ENCODE results near the gene CLRN3.

The CLRN3 gene

DNA sequence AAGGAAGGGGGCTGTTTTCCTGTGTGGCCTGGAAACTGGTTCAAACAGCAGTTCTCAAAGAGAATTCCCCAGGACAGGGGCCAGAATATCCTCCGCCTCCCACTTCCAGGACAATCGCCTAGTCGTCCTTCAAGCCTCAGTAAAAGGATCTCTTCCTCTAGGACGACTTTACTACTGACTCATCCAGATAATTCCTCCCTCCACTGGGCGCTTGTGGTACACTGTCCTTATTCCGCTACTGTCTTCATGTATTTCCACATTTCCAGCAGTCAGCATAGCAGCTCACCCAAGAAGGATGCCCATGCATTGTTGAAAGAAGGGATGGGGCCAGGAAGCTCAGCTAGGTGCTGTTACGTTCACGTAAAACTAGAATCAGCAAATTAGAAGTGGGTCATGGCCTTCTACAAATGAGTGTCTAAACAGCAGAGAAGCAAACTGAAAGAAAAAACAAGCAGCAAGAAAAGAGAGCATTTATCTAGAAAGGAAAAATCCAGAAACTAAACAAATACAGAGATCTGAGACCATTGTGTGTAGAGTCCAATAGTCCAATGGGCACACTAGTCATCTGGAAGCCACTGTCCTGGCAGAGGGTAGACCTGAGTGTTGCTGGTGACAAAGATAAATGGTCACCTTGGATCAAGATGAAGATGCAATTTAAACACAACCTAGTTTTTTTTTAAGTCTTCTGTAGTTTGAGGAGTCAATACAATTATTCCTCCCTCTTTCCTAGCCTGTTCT is 26.3 kb downstream of the CLRN3 start:
- no peak overlapping the region for H3K4me3 ChIP-seq (ENCODE audit: low read length in 2 of 2)
- no peak overlapping the region for H2BK5ac ChIP-seq (ENCODE audit: low read length)
- no peak overlapping the region for H2AFZ ChIP-seq (ENCODE audit: low read length)
- no peak overlapping the region for H3K4me2 ChIP-seq (ENCODE audit: insufficient read depth, low read length, poor library complexity, severe bottlenecking)
- H2AK5ac ChIP-seq (ENCODE audit: low read depth, low read length) = no peak overlapping the region
- no peak for DNase-seq (ENCODE audit: low spot score)
- no peak overlapping the region for H3K9ac ChIP-seq (ENCODE audit: low read depth, low read length, poor library complexity)
- H2BK120ac ChIP-seq (ENCODE audit: low read depth, low read length) = no peak overlapping the region
- no peak overlapping the region for H3K14ac ChIP-seq (ENCODE audit: low read length)
- no peaks in the 10 kb centered on the region for H3K4me1 ChIP-seq (ENCODE audit: control insufficient read depth in 2 of 2, insufficient read depth in 1 of 2, low read depth in 1 of 2, low read length in 2 of 2)
- H3K27me3 ChIP-seq (ENCODE audit: control insufficient read depth in 3 of 3, insufficient read depth in 3 of 3, low read depth in 1 of 3, low read length in 3 of 3) = no peaks in the 10 kb centered on the region
- no CpG with 5 or more reads among the region's 8 CpGs for WGBS, 2 donors (ENCODE audit: extremely low coverage in 2 of 2, insufficient read length in 2 of 2, insufficient replicate concordance in 1 of 2)
- no peak overlapping the region for H2BK12ac ChIP-seq (ENCODE audit: low read length)
- H3K27ac ChIP-seq (replicated peaks; ENCODE audit: low read length) = no peak overlapping the region
- no peak overlapping the region for H3K4ac ChIP-seq (ENCODE audit: low read length)
- no peak overlapping the region for H3K23ac ChIP-seq (ENCODE audit: low read depth, low read length, poor library complexity)
- H2BK15ac ChIP-seq (ENCODE audit: low read length) = no peak overlapping the region
- no peaks in the 10 kb centered on the region for H3K36me3 ChIP-seq (replicated peaks in 1 of 2; ENCODE audit: control insufficient read depth in 2 of 2, insufficient read depth in 2 of 2, low read length in 2 of 2)
- H4K91ac ChIP-seq (ENCODE audit: low read depth, low read length, poor library complexity) = no peak overlapping the region
- peaks cover 4 to 15% of the 10 kb centered on the region in 2 donors for H3K9me3 ChIP-seq (replicated peaks in 1 of 2; ENCODE audit: control insufficient read depth in 2 of 2, insufficient read depth in 1 of 2, low read depth in 1 of 2, low read length in 2 of 2)
- no peaks in the 10 kb centered on the region for H3K79me1 ChIP-seq (ENCODE audit: low read depth, low read length)
- no peak overlapping the region for H4K8ac ChIP-seq (ENCODE audit: low read depth, low read length)
- H3K18ac ChIP-seq (ENCODE audit: low read length) = no peak overlapping the region

DNA sequence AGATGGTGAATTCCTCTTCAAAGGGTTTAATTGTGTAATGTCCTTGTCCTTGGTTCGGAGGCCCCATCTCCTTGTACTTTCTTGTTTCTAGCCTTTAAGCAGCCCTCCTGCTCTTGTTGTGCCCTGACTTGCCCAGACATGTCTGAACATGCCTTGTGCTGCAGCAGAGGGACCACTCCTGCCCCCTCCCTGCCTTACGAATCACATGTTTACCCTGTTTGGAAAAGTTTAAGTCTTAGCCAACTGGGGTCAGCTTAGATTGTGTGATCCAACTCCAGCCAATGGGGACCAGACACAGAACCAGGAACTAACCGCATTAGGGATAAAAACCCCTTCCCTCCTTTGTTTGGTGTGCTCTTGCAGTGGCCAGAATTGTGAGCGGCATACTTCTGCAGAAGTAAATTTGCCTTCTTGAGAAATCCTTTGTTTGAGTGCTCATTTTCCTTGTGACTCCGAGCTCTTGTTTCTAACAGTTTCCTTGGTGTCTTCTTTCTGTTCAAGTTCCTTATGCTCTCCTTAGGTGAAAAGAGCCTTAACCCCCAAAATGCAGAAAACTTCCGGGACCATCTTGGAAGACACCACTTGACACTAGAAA is 29.4 kb downstream of the CLRN3 start:
- no peaks in the 10 kb centered on the region for H3K36me3 ChIP-seq (replicated peaks in 1 of 2; ENCODE audit: control insufficient read depth in 2 of 2, insufficient read depth in 2 of 2, low read length in 2 of 2)
- H3K4me1 ChIP-seq (ENCODE audit: control insufficient read depth in 2 of 2, insufficient read depth in 1 of 2, low read depth in 1 of 2, low read length in 2 of 2) = no peaks in the 10 kb centered on the region
- no peak overlapping the region for H2BK5ac ChIP-seq (ENCODE audit: low read length)

DNA sequence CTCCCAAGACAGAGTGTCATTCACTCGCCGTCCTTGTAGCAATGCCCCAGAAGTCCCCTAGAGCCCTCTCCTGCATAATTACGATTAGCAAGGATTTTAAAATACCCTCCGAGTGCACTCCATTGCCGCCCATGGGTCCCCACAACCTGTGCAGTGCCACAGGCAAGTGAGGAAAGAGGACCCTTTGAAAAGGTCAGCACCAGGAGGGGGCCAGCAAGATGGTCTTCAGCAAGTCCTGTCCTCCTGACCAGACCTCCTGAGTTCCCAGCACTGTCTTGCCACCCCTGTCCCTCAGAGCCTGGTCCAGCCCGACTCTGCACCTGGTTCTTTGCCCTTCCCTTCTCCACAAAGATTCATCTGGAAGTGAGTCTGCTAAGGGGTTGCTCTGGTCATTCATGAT is 32.1 kb downstream of the CLRN3 start:
- Histone ChIP-seq H4K8ac (ENCODE audit: low read depth, low read length) (no peak overlapping the region), H3K79me1 (ENCODE audit: low read depth, low read length) (no peaks in the 10 kb centered on the region), H3K27ac (replicated peaks; ENCODE audit: low read length) (no peak overlapping the region), H3K36me3 (replicated peaks in 1 of 2; ENCODE audit: control insufficient read depth in 2 of 2, insufficient read depth in 2 of 2, low read length in 2 of 2) (no peaks in the 10 kb centered on the region), H3K9ac (ENCODE audit: low read depth, low read length, poor library complexity) (no peak overlapping the region), H3K4me3 (ENCODE audit: low read length in 2 of 2) (no peak overlapping the region), H2BK120ac (ENCODE audit: low read depth, low read length) (no peak overlapping the region), H2BK12ac (ENCODE audit: low read length) (no peak overlapping the region), H3K4me2 (ENCODE audit: insufficient read depth, low read length, poor library complexity, severe bottlenecking) (no peak overlapping the region), H2BK15ac (ENCODE audit: low read length) (no peak overlapping the region), H3K9me3 (replicated peaks in 1 of 2; ENCODE audit: control insufficient read depth in 2 of 2, insufficient read depth in 1 of 2, low read depth in 1 of 2, low read length in 2 of 2) (peaks cover 7 to 15% of the 10 kb centered on the region in 2 donors), H4K91ac (ENCODE audit: low read depth, low read length, poor library complexity) (no peak overlapping the region), H3K14ac (ENCODE audit: low read length) (no peak overlapping the region), H2AK5ac (ENCODE audit: low read depth, low read length) (no peak overlapping the region), H3K18ac (ENCODE audit: low read length) (peak overlapping the region; percentile 13), H3K27me3 (ENCODE audit: control insufficient read depth in 3 of 3, insufficient read depth in 3 of 3, low read depth in 1 of 3, low read length in 3 of 3) (no peaks in the 10 kb centered on the region), H3K4ac (ENCODE audit: low read length) (no peak overlapping the region), H3K4me1 (ENCODE audit: control insufficient read depth in 2 of 2, insufficient read depth in 1 of 2, low read depth in 1 of 2, low read length in 2 of 2) (no peaks in the 10 kb centered on the region), H3K23ac (ENCODE audit: low read depth, low read length, poor library complexity) (no peak overlapping the region), H2AFZ (ENCODE audit: low read length) (no peak overlapping the region), H2BK5ac (ENCODE audit: low read length) (no peak overlapping the region)
- DNase-seq (ENCODE audit: low spot score) = no peak
- no CpG with 5 or more reads among the region's 6 CpGs for WGBS, 2 donors (ENCODE audit: extremely low coverage in 2 of 2, insufficient read length in 2 of 2, insufficient replicate concordance in 1 of 2)

More for the DNA sequence above, 29.4 kb downstream of the CLRN3 start:
- Histone ChIP-seq H3K9ac (ENCODE audit: low read depth, low read length, poor library complexity) (no peak overlapping the region), H2AFZ (ENCODE audit: low read length) (peak overlapping the region; percentile 45), H3K4me2 (ENCODE audit: insufficient read depth, low read length, poor library complexity, severe bottlenecking) (no peak overlapping the region), H3K79me1 (ENCODE audit: low read depth, low read length) (no peaks in the 10 kb centered on the region), H2AK5ac (ENCODE audit: low read depth, low read length) (no peak overlapping the region), H2BK12ac (ENCODE audit: low read length) (no peak overlapping the region), H2BK15ac (ENCODE audit: low read length) (no peak overlapping the region), H3K23ac (ENCODE audit: low read depth, low read length, poor library complexity) (no peak overlapping the region), H2BK120ac (ENCODE audit: low read depth, low read length) (no peak overlapping the region), H3K4ac (ENCODE audit: low read length) (no peak overlapping the region), H4K8ac (ENCODE audit: low read depth, low read length) (no peak overlapping the region), H3K9me3 (replicated peaks in 1 of 2; ENCODE audit: control insufficient read depth in 2 of 2, insufficient read depth in 1 of 2, low read depth in 1 of 2, low read length in 2 of 2) (peaks cover 5 to 15% of the 10 kb centered on the region in 2 donors), H4K91ac (ENCODE audit: low read depth, low read length, poor library complexity) (no peak overlapping the region), H3K27ac (replicated peaks; ENCODE audit: low read length) (no peak overlapping the region), H3K18ac (ENCODE audit: low read length) (no peak overlapping the region), H3K27me3 (ENCODE audit: control insufficient read depth in 3 of 3, insufficient read depth in 3 of 3, low read depth in 1 of 3, low read length in 3 of 3) (no peaks in the 10 kb centered on the region), H3K14ac (ENCODE audit: low read length) (no peak overlapping the region), H3K4me3 (ENCODE audit: low read length in 2 of 2) (no peak overlapping the region)
- no CpG with 5 or more reads among the region's 6 CpGs for WGBS, 2 donors (ENCODE audit: extremely low coverage in 2 of 2, insufficient read length in 2 of 2, insufficient replicate concordance in 1 of 2)
- no peak for DNase-seq (ENCODE audit: low spot score)

DNA sequence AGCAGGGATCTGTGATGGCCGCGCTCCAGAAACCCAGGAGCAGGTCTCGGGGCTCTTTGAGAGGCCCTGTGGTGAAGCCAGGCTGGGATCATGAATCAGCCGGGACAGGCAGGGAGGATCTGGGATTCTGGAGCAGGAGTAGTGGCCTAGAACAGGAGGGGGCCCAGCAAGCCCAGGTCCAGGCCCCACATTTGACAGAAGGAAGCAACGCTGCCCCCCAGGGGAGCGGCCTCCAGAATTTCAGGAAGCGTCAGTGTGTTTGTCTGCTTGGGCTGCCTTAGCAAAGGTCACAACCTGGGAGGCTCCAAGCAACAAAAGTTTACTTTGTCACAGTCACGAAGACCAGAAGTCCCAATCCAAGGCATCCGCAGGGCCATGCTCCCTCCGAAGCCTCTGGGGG is 36.8 kb downstream of the CLRN3 start:
- Histone ChIP-seq H2BK15ac (ENCODE audit: low read length) (no peak overlapping the region), H2BK12ac (ENCODE audit: low read length) (no peak overlapping the region), H3K9me3 (replicated peaks in 1 of 2; ENCODE audit: control insufficient read depth in 2 of 2, insufficient read depth in 1 of 2, low read depth in 1 of 2, low read length in 2 of 2) (peaks cover 0 to 3% of the 10 kb centered on the region in 2 donors), H3K4me1 (ENCODE audit: control insufficient read depth in 2 of 2, insufficient read depth in 1 of 2, low read depth in 1 of 2, low read length in 2 of 2) (peaks cover 0 to 9% of the 10 kb centered on the region in 2 donors), H3K4ac (ENCODE audit: low read length) (no peak overlapping the region), H2BK5ac (ENCODE audit: low read length) (peak overlapping the region; percentile 31), H3K9ac (ENCODE audit: low read depth, low read length, poor library complexity) (no peak overlapping the region), H3K18ac (ENCODE audit: low read length) (no peak overlapping the region), H2BK120ac (ENCODE audit: low read depth, low read length) (no peak overlapping the region), H3K79me1 (ENCODE audit: low read depth, low read length) (peaks cover 2% of the 10 kb centered on the region), H2AFZ (ENCODE audit: low read length) (no peak overlapping the region), H3K27ac (replicated peaks; ENCODE audit: low read length) (no peak overlapping the region), H3K36me3 (replicated peaks in 1 of 2; ENCODE audit: control insufficient read depth in 2 of 2, insufficient read depth in 2 of 2, low read length in 2 of 2) (no peaks in the 10 kb centered on the region), H3K14ac (ENCODE audit: low read length) (no peak overlapping the region), H4K8ac (ENCODE audit: low read depth, low read length) (no peak overlapping the region), H3K23ac (ENCODE audit: low read depth, low read length, poor library complexity) (no peak overlapping the region), H3K4me3 (ENCODE audit: low read length in 2 of 2) (no peak overlapping the region), H4K91ac (ENCODE audit: low read depth, low read length, poor library complexity) (no peak overlapping the region), H3K27me3 (ENCODE audit: control insufficient read depth in 3 of 3, insufficient read depth in 3 of 3, low read depth in 1 of 3, low read length in 3 of 3) (peaks cover 0 to 16% (median 0%) of the 10 kb centered on the region in 3 experiments), H3K4me2 (ENCODE audit: insufficient read depth, low read length, poor library complexity, severe bottlenecking) (no peak overlapping the region), H2AK5ac (ENCODE audit: low read depth, low read length) (no peak overlapping the region)
- DNase-seq (ENCODE audit: low spot score) = no peak
- WGBS, 2 donors (ENCODE audit: extremely low coverage in 2 of 2, insufficient read length in 2 of 2, insufficient replicate concordance in 1 of 2) = no CpG with 5 or more reads among the region's 10 CpGs
